Activated T-cell treated with anti-CD3 and anti-CD28 coated beads, Interleukin-2, amount 50 U/mL, for 48 hours (primary cell): ENCODE results near the gene KAT8.
A peak's percentile ranks its signal among the peaks of the same experiment; 100 is the strongest.

ENCODE experiments used
- DNase-seq, 2 experiments: peaks; one replicate each; pipeline ENCODE4 v3.0.0-alpha.2; 2020

Gene KAT8

GRCh38 chr16:31108035-31108793, 9.2 kb upstream of the KAT8 start, which contains the start of gene BCKDK:
Gene BCKDK, plus strand, starts transcription at chr16:31108386. Its CDS starts 838 bp downstream, at chr16:31109224.
- peak; percentile 86 to 88 for DNase-seq

GRCh38 chr16:31108794-31109558, 8.5 kb upstream of the KAT8 start:
- DNase-seq, result no peak

GRCh38 chr16:31109622-31110021, 7.8 kb upstream of the KAT8 start:
- DNase-seq, result no peak

GRCh38 chr16:31110106-31111034, 7.1 kb upstream of the KAT8 start:
- no peak for DNase-seq

GRCh38 chr16:31111881-31112466, 5.5 kb upstream of the KAT8 start:
- no peak for DNase-seq

GRCh38 chr16:31112711-31113110, 4.8 kb upstream of the KAT8 start:
- no peak for DNase-seq

- no peak for DNase-seq
Measured at GRCh38 chr16:31113121-31114120, 4.0 kb upstream of the KAT8 start.

- DNase-seq, result no peak
Measured at GRCh38 chr16:31114468-31114867, 3.0 kb upstream of the KAT8 start.

GRCh38 chr16:31118223-31119155, 1.0 kb downstream of the KAT8 start:
- no peak for DNase-seq

GRCh38 chr16:31120129-31120528, 2.7 kb downstream of the KAT8 start:
- no peak for DNase-seq

- DNase-seq, result no peak
Measured at GRCh38 chr16:31125844-31126243, 8.4 kb downstream of the KAT8 start.

- no peak for DNase-seq
Measured at GRCh38 chr16:31127182-31127581, 9.7 kb downstream of the KAT8 start.

- no peak for DNase-seq
Measured at GRCh38 chr16:31128711-31129567, 11.5 kb downstream of the KAT8 start.

GRCh38 chr16:31129568-31130335, 12.3 kb downstream of the KAT8 start:
- no peak for DNase-seq

GRCh38 chr16:31130336-31130891, 12.9 kb downstream of the KAT8 start:
- DNase-seq, result no peak

- DNase-seq, result no peak
Measured at GRCh38 chr16:31130899-31131298, 13.4 kb downstream of the KAT8 start.

GRCh38 chr16:31131416-31131815, 14.0 kb downstream of the KAT8 start:
- no peak for DNase-seq

GRCh38 chr16:31131841-31132271, 14.4 kb downstream of the KAT8 start:
- DNase-seq, result no peak
